ENCODE measurements around the gene PRKG2. TPM values are rescaled to one million over a fixed set of nuclear protein-coding genes. Genes with fewer than 3 reads are reported as not detected.

PRKG2 gene
- total and polyA plus RNA-seq, 10 of the 15 experiments (the other 5 are each of a cell fraction or from before 2014, with no cell fraction given): not detected

GRCh38 chr4:81257816-81258215 lies 42.8 kb upstream of the PRKG2 start (continued):
- no peak for TF ChIP-seq RCOR1 (conservative IDR thresholded peaks at IDR 0.05; ENCODE audit: low read depth, low read length)
- TF ChIP-seq GATAD2B (conservative IDR thresholded peaks at IDR 0.05; ENCODE audit: low read depth): no peak
- TF ChIP-seq EZH2 (IDR thresholded peaks at IDR 0.05; ENCODE audit: borderline replicate concordance, control insufficient read depth, low read depth, low read length): no peak
- TF ChIP-seq CUX1 (IDR thresholded peaks at IDR 0.05; ENCODE audit: insufficient replicate concordance, low read depth, low read length): no peak
- no peak for TF ChIP-seq RB1 (IDR thresholded peaks at IDR 0.05; ENCODE audit: borderline replicate concordance)
- no peak for TF ChIP-seq ZSCAN29 (IDR thresholded peaks at IDR 0.05)
- TF ChIP-seq SKIL (IDR thresholded peaks at IDR 0.05; ENCODE audit: low read depth, poor library complexity, severe bottlenecking): no peak
- no peak for TF ChIP-seq RELA (IDR thresholded peaks at IDR 0.05; ENCODE audit: borderline replicate concordance, partially characterized antibody)
- TF ChIP-seq ZNF207 (IDR thresholded peaks at IDR 0.05; ENCODE audit: borderline replicate concordance): no peak
- no peak for TF ChIP-seq PRDM15 (CRISPR knock-in tag; IDR thresholded peaks at IDR 0.05)
- TF ChIP-seq SREBF1 (IDR thresholded peaks at IDR 0.05; ENCODE audit: low read length): no peak
